Astrocyte of the spinal cord (primary cell): ENCODE results near the gene PI4K2A.

ENCODE experiments used
- DNase-seq: peaks from one replicate; pipeline ENCODE4 v3.0.0; 2011; ENCODE audit warnings: low read depth, low spot score
- H3K4me3 ChIP-seq: 2 replicates; pipeline ENCODE4 v1.5.1; 2011; ENCODE audit warnings: low read depth, mild to moderate bottlenecking, low read length, moderate library complexity
- in situ Hi-C: cut with HindIII; loops from 2 replicates; pipeline ENCODE4 v1.10.0; 2017; ENCODE audit warnings: low sequenced_read_pairs
- TF ChIP-seq, protein P1 (sequence below): IDR thresholded peaks from 2 replicates; pipeline ENCODE4 v1.5.1; 2012; ENCODE audit warnings: low read depth, mild to moderate bottlenecking, low read length, inconsistent platforms

Gene PI4K2A

DNA sequence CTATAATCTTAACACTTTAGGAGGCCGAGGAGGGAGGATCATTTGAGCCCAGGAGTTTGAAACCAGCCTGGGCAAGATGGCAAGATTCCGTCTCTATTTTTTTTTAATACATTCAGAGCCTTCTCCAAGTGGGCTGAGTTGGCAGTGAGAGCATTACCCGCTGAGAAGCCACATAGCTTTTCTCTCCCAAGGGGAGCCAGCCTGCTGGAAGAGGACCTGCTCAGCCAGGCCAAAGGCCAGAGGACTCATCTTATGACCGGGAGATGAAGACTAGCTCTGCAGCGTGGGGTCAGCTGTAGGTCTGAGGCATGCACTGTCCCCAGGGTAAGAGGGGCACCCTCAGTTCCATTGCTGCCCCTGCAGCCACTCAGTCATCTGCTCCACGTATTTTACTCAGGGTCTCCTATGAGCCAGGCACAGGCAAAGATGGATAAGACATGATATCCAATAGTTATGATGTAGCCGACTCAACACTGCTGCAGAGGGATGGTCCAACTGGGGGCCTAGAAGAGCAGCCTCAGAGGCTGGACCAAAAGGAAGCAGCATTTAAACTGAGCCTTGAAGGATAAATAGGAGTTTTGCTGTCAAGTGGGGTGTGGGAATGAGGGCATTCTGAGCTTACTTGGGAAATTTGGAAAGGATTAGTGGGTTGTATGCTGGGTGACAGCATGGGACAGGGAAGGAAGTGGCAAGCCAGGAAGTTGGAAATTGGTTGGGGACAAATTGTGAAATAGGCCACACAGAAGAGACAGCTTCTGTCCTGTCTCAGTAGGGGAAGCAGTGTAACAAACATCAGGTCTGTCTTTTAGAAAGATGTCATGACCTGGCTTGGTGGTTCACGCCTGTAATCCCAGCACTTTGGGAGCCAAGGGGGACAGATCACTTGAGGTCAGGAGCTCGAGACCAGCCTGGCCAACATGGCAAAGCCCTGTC lies 71.4 kb downstream of the PI4K2A start:
- no peak overlapping the region for H3K4me3 ChIP-seq
- TF ChIP-seq, protein P1, sequence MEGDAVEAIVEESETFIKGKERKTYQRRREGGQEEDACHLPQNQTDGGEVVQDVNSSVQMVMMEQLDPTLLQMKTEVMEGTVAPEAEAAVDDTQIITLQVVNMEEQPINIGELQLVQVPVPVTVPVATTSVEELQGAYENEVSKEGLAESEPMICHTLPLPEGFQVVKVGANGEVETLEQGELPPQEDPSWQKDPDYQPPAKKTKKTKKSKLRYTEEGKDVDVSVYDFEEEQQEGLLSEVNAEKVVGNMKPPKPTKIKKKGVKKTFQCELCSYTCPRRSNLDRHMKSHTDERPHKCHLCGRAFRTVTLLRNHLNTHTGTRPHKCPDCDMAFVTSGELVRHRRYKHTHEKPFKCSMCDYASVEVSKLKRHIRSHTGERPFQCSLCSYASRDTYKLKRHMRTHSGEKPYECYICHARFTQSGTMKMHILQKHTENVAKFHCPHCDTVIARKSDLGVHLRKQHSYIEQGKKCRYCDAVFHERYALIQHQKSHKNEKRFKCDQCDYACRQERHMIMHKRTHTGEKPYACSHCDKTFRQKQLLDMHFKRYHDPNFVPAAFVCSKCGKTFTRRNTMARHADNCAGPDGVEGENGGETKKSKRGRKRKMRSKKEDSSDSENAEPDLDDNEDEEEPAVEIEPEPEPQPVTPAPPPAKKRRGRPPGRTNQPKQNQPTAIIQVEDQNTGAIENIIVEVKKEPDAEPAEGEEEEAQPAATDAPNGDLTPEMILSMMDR: no peak
- DNase-seq: no peak
- in situ Hi-C loops: no loop called here

DNA sequence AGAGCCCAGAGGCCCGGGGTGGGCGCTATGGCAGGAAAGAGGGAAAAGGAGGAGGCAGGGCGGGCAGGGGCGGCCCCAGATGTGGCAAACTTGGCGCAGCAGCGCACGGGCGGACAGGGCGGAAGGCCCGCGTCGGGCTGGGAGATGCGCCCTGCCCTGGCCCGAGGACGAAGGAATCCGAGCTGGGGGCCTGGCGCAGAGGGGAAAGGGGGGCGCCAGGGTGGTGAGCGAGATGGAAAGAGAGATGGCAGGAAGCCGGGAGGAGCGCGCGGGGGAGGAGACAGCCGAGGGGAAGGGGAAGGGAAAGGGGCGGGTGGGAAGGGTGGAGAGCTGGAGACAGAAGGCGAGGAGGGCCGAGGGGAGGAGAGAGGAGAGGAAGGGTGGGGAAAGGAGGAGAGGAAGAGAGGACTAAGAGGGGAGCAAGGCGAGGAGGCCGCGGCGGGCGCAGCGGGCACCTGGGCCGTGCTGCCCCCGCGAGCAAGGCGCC lies 72.9 kb downstream of the PI4K2A start, which contains the start of gene MARVELD1:
Gene MARVELD1, plus strand, starts transcription at position 392 of the 487 bp plus-strand sequence. CDS start 147 bp downstream, outside the sequence.
- TF ChIP-seq, protein P1: no peak
- DNase-seq: peak; percentile 84
- peak within 1 kb of the TSS; percentile 69 for H3K4me3 ChIP-seq
- in situ Hi-C loops: no loop called here

DNA sequence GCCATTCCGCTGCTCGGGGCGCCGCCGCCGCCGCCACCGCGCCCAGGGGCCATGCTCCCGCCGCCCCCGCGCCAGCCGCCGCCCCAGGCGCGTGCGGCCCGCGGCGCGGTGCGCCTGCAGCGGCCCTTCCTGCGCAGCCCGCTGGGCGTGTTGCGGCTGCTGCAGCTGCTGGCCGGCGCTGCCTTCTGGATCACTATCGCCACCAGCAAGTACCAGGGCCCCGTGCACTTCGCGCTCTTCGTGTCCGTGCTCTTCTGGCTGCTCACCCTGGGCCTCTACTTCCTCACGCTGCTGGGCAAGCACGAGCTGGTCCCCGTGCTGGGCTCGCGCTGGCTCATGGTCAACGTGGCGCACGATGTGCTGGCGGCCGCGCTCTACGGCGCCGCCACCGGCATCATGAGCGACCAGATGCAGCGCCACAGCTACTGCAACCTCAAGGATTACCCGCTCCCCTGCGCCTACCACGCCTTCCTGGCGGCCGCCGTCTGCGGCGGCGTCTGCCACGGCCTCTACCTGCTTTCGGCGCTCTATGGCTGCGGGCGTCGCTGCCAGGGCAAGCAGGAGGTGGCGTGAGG lies 73.4 kb downstream of the PI4K2A start:
- TF ChIP-seq, protein P1: peak; percentile 40
- DNase-seq: peak; percentile 82
- peak overlapping the region; percentile 69 for H3K4me3 ChIP-seq
- in situ Hi-C loops: no loop called here

DNA sequence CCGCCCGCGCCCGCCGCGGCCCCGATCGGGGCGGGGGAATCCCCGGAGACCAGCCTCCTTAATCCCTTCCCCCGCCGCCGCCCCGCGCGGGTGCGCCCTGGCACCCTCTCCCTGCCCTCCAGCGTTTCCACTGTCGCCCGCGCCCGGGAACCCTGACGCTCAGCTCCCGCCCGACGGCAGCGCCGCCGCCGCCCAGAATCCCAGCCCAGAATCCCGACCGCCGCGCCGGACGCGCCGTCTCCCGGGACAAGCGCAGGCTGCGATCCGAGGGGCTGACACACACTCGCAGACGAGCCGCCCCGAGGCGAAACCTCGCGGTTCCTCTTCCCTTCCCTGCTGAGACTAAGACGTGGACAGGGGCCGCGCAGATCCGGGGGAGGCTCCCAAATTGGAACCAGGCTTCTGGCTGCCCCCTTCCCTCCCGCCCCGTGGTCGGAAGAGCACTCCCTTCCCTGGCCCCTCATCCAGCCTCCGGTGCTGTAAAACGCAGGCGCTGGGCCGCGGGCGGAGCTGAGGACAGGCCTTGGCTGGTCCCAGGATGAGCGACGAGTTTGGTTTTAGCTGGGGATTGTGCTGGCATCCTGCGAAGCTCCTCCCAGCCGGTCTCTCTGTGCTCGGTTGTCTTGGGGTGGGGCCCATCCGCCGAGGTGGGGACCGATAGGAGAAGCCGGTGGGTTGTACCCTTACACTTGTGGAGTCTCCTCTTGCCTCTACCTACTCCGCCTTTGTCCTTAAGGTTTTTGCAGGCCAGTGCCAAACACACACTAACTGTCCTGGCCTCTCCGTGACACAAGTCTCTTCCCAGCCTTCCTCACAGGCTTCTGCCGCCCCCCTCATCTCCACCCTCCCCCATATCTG lies 74.2 kb downstream of the PI4K2A start:
- in situ Hi-C loops: no loop called here
- peak; percentile 72 for DNase-seq
- peak overlapping the region; percentile 69 for H3K4me3 ChIP-seq
- TF ChIP-seq, protein P1: no peak

DNA sequence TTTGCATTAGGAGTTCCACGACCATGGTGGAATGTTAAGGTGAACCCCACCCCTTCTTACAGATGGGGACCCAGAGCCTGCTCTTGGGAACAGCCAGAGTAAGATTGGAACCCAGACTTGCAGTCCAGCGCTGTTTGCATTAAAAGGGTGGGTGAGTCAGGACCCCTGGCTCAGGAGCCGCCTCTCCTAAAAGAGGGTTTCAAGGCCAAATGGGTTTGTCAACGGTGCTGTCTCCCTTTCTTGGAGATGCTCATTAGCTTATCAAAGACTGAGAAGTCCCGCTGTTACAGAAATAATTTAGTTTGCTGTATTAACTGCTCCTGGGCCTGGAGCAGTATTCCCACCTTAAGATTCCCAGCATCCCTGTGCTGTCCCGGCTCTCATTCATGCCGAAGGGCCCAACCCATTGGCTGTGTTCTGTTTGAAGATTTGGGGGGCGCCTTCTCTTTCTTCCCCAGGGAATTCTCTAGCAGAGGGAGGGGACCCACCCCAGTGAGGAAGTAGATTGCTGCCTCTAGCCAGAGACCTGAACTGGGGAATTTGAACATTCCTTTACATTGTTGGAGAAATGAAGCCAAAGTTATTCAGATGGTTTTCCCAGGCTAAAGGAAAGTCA lies 74.9 kb downstream of the PI4K2A start:
- H3K4me3 ChIP-seq: peak overlapping the region; percentile 69
- no peak for DNase-seq
- TF ChIP-seq, protein P1: no peak
- in situ Hi-C loops: no loop called here

DNA sequence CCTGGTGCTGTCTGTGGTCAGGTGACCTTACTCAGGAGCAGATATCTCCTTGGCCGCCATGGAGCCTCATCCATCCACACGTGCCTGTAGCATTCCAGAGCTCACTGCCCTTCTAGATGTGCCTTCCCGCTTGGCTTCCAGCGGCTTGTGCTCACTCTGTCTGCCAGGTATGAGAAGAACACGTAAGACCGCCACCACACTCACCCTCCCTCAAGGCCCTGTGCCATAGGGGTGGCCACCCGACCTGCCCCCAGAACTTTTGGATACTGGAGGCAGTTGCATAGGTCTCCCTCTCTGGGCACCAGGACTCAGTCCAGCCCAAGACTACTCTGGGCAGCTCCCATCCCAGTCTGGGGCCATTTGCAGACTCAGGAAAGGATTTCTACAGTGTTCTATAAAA lies 77.2 kb downstream of the PI4K2A start:
- TF ChIP-seq, protein P1: no peak
- no peak overlapping the region for H3K4me3 ChIP-seq
- DNase-seq: no peak
- in situ Hi-C loops: no loop called here
